Endothelial cell of umbilical vein (primary cell): ENCODE results near the gene ZNF530. TPM values are rescaled to one million over a fixed set of nuclear protein-coding genes. Genes with fewer than 3 reads are reported as not detected.

Experiments used
- BruUV-seq: library from RNA; stranded (reverse); fragments of 400-500 nt; replicated peaks from 2 replicates; lab custom pipeline; 2021; lab: Mats Ljungman, UMichigan
- CTCF ChIA-PET: fragments of 300-600, 350-600 bp; sonication (Branson Sonifier 250); formaldehyde crosslinking; loops from one replicate; lab custom pipeline; 2021; ENCODE audit warnings: antibody characterized with exemption, inconsistent platforms; lab: Charles Lee
- POLR2A ChIA-PET: fragments of 300-600, 350-600 bp; sonication (Branson Sonifier 250); formaldehyde crosslinking; loops from one replicate; lab custom pipeline; 2021; ENCODE audit warnings: antibody characterized with exemption, inconsistent platforms; lab: Charles Lee
- DNase-seq: peaks from one replicate; pipeline ENCODE4 v3.0.0-alpha.2; 2011; ENCODE audit warnings: low read depth, low spot score
- FAIRE-seq: peaks from 2 replicates; lab custom pipeline; 2011; peaks lifted over from hg19 to GRCh38; lab: Jason Lieb, UNC
- H2AFZ ChIP-seq: 2 replicates; pipeline ENCODE4 v1.6.0; 2012; ENCODE audit warnings: low read depth, low read length, control low read depth, inconsistent platforms
- H3K27ac ChIP-seq: 2 replicates; pipeline ENCODE4 v1.5.1; 2011; ENCODE audit warnings: low read depth, mild to moderate bottlenecking, control low read depth, low read length, moderate library complexity; ENCODE audit not compliant: insufficient read depth
- H3K27me3 ChIP-seq, 2 experiments: 2 replicates each; pipeline versions ENCODE4 v1.6.0 to v1.6.1; 2011; ENCODE audit warnings: low read length in 2 of 2, mixed read lengths in 1 of 2; ENCODE audit not compliant: control insufficient read depth in 2 of 2, insufficient read depth in 2 of 2
- H3K36me3 ChIP-seq, 2 experiments: 2 replicates in 1 of 2; 3 replicates in 1 of 2; pipeline ENCODE4 v1.5.1; 2011; ENCODE audit warnings: low read length in 2 of 2, mild to moderate bottlenecking in 1 of 2, moderate library complexity in 1 of 2; ENCODE audit not compliant: control insufficient read depth in 2 of 2, insufficient read depth in 2 of 2; ENCODE audit errors: extremely low read depth in 1 of 2
- H3K4me1 ChIP-seq: 3 replicates; pipeline ENCODE4 v1.5.1; 2011; ENCODE audit warnings: mild to moderate bottlenecking, low read length; ENCODE audit not compliant: control insufficient read depth, insufficient read depth; ENCODE audit errors: extremely low read depth
- H3K4me2 ChIP-seq: 2 replicates; pipeline ENCODE4 v1.6.1; 2011; ENCODE audit warnings: low read length, control low read depth, mixed read lengths; ENCODE audit not compliant: insufficient read depth
- H3K4me3 ChIP-seq, 3 experiments: fragments of 200-600 bp in 1 of 3; sonication (generic), shearing (Covaris generic) in 1 of 3; replicated peaks in 1 of 3; 2 replicates each; pipeline ENCODE4 v1.5.1; 2011 to 2016; ENCODE audit warnings: control low read depth in 3 of 3, low read length in 3 of 3, mild to moderate bottlenecking in 2 of 3, inconsistent platforms in 1 of 3, low read depth in 1 of 3, moderate library complexity in 1 of 3; ENCODE audit not compliant: insufficient read depth in 1 of 3
- H3K79me2 ChIP-seq: 2 replicates; pipeline ENCODE4 v1.6.0; 2012; ENCODE audit warnings: low read length, inconsistent platforms; ENCODE audit not compliant: control insufficient read depth, insufficient read depth
- H3K9ac ChIP-seq: replicated peaks from 2 replicates; pipeline ENCODE3; 2011; ENCODE audit warnings: low read length, control low read depth; ENCODE audit not compliant: insufficient read depth; ENCODE audit errors: extremely low read depth
- H3K9me1 ChIP-seq: replicated peaks from 3 replicates; pipeline ENCODE4 v1.6.0; 2011; ENCODE audit warnings: mild to moderate bottlenecking, low read length; ENCODE audit not compliant: control insufficient read depth, insufficient read depth; ENCODE audit errors: extremely low read depth
- H3K9me3 ChIP-seq: replicated peaks from 2 replicates; pipeline ENCODE4 v1.5.1; 2012; ENCODE audit warnings: low read length, inconsistent platforms; ENCODE audit not compliant: control insufficient read depth, insufficient read depth
- H4K20me1 ChIP-seq: replicated peaks from 2 replicates; pipeline ENCODE3; 2011; ENCODE audit warnings: mild to moderate bottlenecking, low read length; ENCODE audit not compliant: control insufficient read depth, insufficient read depth; ENCODE audit errors: extremely low read depth
- CTCF ChIP-seq, 2 donors: IDR thresholded peaks; 1 replicate in 1 of 2; 2 replicates in 1 of 2; pipeline ENCODE4 v1.5.1; 2011; ENCODE audit warnings: low read length in 2 of 2, mild to moderate bottlenecking in 2 of 2, moderate library complexity in 2 of 2, control low read depth in 1 of 2, inconsistent platforms in 1 of 2, low read depth in 1 of 2; ENCODE audit not compliant: insufficient read depth in 1 of 2; ENCODE audit errors: extremely low read depth in 1 of 2
- EZH2 ChIP-seq: IDR thresholded peaks from 2 replicates; pipeline ENCODE4 v1.6.1; 2012; ENCODE audit warnings: borderline replicate concordance, low read depth, mild to moderate bottlenecking, moderate library complexity, low read length, inconsistent platforms; ENCODE audit not compliant: severe bottlenecking
- FOS ChIP-seq: IDR thresholded peaks from 2 replicates; pipeline ENCODE4 v1.6.1; 2011; ENCODE audit warnings: mild to moderate bottlenecking, low read length, moderate library complexity, borderline replicate concordance; ENCODE audit not compliant: insufficient read depth
- GATA2 ChIP-seq: IDR thresholded peaks from 2 replicates; pipeline ENCODE4 v1.7.0; 2011; ENCODE audit warnings: low read depth, mild to moderate bottlenecking, moderate library complexity, mixed read lengths, low read length; ENCODE audit not compliant: insufficient read length, insufficient read depth
- JUN ChIP-seq: IDR thresholded peaks from 2 replicates; pipeline ENCODE4 v1.6.1; 2011; ENCODE audit warnings: borderline replicate concordance, low read depth; ENCODE audit not compliant: insufficient read length, insufficient read depth
- MAX ChIP-seq: IDR thresholded peaks from 2 replicates; pipeline ENCODE4 v1.6.1; 2011; ENCODE audit not compliant: insufficient read depth, insufficient read length
- MYC ChIP-seq: IDR thresholded peaks from one replicate; pipeline ENCODE4 v1.6.1; 2011; ENCODE audit warnings: mild to moderate bottlenecking, low read depth, low read length
- POLR2A ChIP-seq: IDR thresholded peaks from 2 replicates; pipeline ENCODE4 v1.6.1; 2012; ENCODE audit warnings: low read depth, mild to moderate bottlenecking, control low read depth, low read length
- POLR2AphosphoS5 ChIP-seq: IDR thresholded peaks from 2 replicates; pipeline ENCODE4 v1.6.1; 2012; ENCODE audit warnings: low read depth, mild to moderate bottlenecking, control low read depth, low read length, moderate library complexity; ENCODE audit not compliant: insufficient read depth
- dilution Hi-C: fragments of 300-500 bp; cut with MboI; formaldehyde crosslinking; loops from one replicate; pipeline ENCODE4 v1.15.0; 2019; ENCODE audit warnings: low sequenced_read_pairs; ENCODE audit not compliant: extremely low pct_ligation_motif_present
- intact Hi-C: fragments of 100-400 bp; cut with micrococcal nuclease; formaldehyde crosslinking; loops from one replicate; pipeline ENCODE4 v1.10.0; 2022
- polyA plus RNA-seq, 4 experiments: library from polyadenylated mRNA; depleted of rRNA in 3 of 4; stranded (reverse) in 3 of 4; unstranded in 1 of 4; fragments of >200 nt; gene quantifications; 2 replicates each; pipeline versions ENCODE4 v1.2.1 to v1.2.3, GENCODE V29; 2011 to 2012; ENCODE audit warnings: missing spikeins in 1 of 4
- total RNA-seq: library from RNA; stranded (reverse); gene quantifications from 2 replicates; pipeline ENCODE4 v1.2.3, GENCODE V29; 2021

Gene ZNF530
- total and polyA plus RNA-seq, 2 donors (not counting 3 experiments of a cell fraction or from before 2014, with no cell fraction given): 1.5 to 4.0 TPM

- no peak for TF ChIP-seq MAX
- TF ChIP-seq MYC: no peak
- no peak for TF ChIP-seq GATA2
- TF ChIP-seq POLR2AphosphoS5: no peak
- no peak for TF ChIP-seq POLR2A
- TF ChIP-seq EZH2: no peak
- no peak for TF ChIP-seq FOS
- no peak for TF ChIP-seq JUN
- no peak for TF ChIP-seq CTCF (IDR thresholded peaks at IDR 0.05; ENCODE audit: extremely low read depth in 1 of 2, insufficient read depth in 1 of 2, low read depth in 1 of 2, low read length in 2 of 2)
- CTCF ChIA-PET: no interaction called here
- Histone ChIP-seq H3K27ac (no peak overlapping the region), H3K79me2 (no peaks in the 10 kb centered on the region), H2AFZ (no peak overlapping the region), H3K9ac (no peak overlapping the region), H3K4me3 (no peak overlapping the region), H4K20me1 (no peaks in the 10 kb centered on the region), H3K4me2 (no peak overlapping the region), H3K36me3 (peaks cover 0 to 18% of the 10 kb centered on the region in 2 experiments), H3K4me1 (peaks cover 11% of the 10 kb centered on the region), H3K27me3 (no peaks in the 10 kb centered on the region), H3K9me3 (no peaks in the 10 kb centered on the region), H3K9me1 (no peaks in the 10 kb centered on the region)
- POLR2A ChIA-PET: no interaction called here
- BruUV-seq: no TSS peak
- dilution Hi-C loops (no loop called here), intact Hi-C loops (no loop called here)
- DNase-seq (no peak), FAIRE-seq (no peak)
Observed at GRCh38 chr19:57557659-57558058, 42.0 kb upstream of the ZNF530 start.
